GM19438 (cell line): ENCODE measurements around the gene GTF2H2C.
"Not testable (repeated sequence)": the region's sequence is repeated elsewhere in the genome, so short reads cannot be mapped to it uniquely, and the experiment has no call there.

Experiments
- ATAC-seq: cut with Tn5 transposase; IDR thresholded peaks from one replicate; pipeline ENCODE4 v1.9.1; 2021; ENCODE audit warnings: low read depth; ENCODE audit not compliant: unreplicated experiment

GTF2H2C gene

GRCh38 chr5:69560587-69561431 is 818 bp downstream of the GTF2H2C start:
- ATAC-seq: not testable (repeated sequence)

- ATAC-seq: not testable (repeated sequence)
Measured at GRCh38 chr5:69566172-69566571, 6.2 kb downstream of the GTF2H2C start.

DNA sequence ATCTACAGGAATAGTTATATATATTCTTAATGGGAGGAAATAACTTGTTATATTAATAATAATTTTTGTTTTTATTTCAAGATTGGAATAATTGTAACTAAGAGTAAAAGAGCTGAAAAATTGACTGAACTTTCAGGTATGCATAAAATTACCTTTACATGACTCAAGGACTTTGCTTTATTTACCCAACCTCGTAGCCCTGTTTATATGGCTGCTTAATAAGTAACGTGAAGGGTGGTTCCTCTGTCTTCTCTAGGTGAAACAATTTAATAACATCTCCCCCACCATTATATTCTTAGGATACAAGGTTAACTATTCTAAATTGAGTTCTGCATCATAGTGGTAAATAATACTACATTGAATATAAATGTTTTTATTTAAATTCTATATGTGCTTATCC is 8.1 kb downstream of the GTF2H2C start:
- not testable (repeated sequence) for ATAC-seq

DNA sequence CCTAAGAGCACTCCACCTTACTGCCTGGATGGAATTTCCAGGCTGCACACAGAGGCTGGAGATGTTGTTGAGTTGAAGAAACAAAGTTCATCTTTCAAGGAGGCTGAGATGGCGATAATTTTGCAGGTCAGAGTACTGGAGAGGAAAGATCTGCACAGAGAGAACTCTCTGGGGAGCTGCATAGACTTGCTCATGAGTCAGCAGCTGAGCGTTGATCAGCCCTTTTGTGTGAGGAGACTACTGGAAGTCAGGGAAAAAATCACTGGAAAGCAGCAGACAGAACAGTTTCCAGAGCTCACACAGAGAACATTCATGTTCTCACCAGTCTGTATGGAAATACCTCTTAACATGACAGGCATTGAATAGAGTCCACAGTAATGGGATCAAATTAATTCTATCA is 23.4 kb downstream of the GTF2H2C start:
- not testable (repeated sequence) for ATAC-seq

GRCh38 chr5:69596114-69596840 is 36.3 kb downstream of the GTF2H2C start:
- not testable (repeated sequence) for ATAC-seq

DNA sequence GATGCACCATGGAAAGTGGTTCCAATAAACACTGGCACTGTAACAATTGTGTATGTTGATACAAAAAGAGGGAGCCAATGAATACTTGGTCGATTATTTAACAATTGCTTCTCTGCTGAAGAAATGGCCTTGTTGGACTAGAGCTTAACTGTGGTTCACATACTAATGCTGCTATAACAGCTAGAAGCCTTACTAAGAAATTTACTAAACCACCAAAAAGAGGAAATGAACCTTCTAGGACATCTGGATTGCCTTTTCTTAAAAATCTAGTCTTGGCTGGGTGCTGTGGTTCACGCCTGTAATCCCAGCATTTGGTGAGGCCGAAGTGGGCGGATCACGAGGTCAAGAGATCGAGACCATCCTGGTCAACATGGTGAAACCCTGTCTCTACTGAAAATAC is 42.0 kb downstream of the GTF2H2C start:
- ATAC-seq: not testable (repeated sequence)

DNA sequence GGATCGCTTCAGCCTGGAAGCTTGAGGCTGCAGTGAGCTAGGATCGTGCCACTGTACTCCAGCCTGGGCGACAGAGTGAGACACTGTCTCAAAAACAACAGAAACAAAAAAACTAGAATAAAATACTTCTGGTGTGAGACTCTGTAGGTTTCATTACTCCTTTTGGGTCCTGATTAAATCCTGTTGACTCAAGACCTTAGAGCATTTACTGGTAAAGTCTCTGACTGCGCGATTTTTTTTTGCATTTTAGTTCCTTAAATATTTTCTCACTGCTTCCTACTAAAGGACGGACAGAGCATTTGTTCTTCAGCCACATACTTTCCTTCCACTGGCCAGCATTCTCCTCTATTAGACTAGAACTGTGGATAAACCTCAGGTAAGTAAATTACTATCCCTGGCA is 46.8 kb downstream of the GTF2H2C start:
- ATAC-seq: not testable (repeated sequence)

- ATAC-seq: not testable (repeated sequence)
Measured at GRCh38 chr5:69607750-69608149, 47.8 kb downstream of the GTF2H2C start.

DNA sequence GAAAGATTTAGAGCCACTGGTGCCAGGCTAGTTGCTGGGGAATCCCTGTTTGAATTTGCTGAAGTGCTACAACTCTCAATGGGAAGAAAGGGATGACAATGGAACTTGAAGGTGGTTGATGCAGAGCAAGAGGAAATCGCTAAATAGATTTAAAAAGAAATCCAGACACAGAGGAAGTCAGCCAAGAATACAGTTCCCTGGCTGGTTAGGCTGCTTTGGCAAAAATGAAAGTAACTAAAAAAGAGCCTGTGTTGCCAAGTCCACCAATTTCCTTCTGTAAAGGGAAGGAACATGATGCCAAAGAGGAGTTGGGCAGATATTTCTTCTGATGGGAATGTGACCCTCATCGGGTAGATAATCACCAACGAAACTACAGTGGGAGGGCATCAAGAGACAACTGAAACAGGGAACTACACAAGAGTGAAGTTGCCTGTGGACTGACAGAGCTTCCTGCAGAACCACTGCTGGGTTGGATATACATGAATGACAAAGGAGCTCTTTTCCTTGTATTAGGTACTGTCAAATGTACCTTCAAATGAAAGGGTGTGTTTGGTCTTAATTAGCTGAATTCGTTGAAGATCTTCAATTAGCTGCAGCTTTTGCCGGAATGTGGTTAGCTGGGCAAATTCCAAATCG is 49.0 kb downstream of the GTF2H2C start:
- ATAC-seq: not testable (repeated sequence)

- ATAC-seq: not testable (repeated sequence)
Measured at GRCh38 chr5:69614843-69615242, 54.9 kb downstream of the GTF2H2C start.

DNA sequence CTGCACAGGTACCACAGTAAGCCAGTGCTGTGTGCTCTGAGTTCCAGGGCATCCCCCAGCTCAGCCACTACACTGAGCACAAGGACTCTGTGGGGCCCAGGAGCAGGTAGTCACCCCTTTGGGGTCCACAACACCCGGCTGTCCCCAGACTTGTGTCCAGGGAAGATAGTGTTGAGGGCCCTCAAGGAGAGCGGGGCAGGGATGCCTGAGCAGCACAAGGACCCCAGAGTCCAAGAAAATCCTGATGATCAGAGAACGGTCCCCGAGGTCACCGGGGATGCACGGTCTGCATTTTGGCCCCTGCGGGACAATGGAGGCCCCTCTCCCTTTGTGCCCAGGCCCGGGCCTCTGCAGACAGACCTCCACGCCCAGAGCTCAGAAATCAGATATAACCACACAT is 71.9 kb downstream of the GTF2H2C start:
- not testable (repeated sequence) for ATAC-seq
